Measurements from ENCODE around the gene PDCD4. TPM values are rescaled to one million over a fixed set of nuclear protein-coding genes. Genes with fewer than 3 reads are reported as not detected.

Gene PDCD4
- total and polyA plus RNA-seq, 2 of the 13 experiments (the other 11 are each of a cell fraction or from before 2014, with no cell fraction given): 22.8 to 56.2 TPM

DNA sequence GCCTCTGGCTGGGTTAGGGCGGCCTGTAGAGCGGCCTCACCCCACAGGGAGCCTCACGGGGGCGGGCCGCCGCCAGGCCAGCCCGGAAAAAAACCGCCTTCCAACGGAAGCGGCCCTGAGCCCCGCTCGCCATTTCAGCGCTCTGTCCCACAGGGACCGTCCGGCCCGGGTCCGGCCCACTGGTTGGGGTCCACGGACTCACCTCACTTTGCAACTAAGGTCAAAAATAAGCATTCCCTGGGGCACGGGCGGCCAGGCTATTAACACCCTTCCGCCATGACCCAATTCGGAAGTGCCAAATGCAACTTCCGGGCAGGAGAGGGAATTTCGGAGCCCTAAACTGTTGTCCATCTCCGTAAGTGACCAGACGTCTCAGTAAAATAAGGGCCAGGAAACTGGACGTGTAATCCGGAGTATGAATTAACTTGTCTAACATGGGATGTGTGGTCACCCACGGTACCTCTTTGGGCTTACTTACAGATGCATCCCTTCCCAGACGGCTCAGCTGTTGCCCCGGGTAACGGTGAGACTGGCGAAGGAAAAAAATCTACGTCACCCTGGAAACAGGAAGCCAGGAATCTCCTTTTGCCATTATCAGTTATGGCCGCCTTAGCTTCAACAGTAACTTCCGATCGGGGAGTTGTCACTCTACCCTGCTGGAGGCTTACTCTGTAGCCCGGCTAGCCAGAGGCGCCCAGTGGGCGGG, 47.1 kb downstream of the PDCD4 start, which contains the start of gene BBIP1 (continued):
- no peak for TF ChIP-seq AFF4 (CRISPR knock-in tag; IDR thresholded peaks at IDR 0.05)
- TF ChIP-seq SYNCRIP (IDR thresholded peaks at IDR 0.05; ENCODE audit: insufficient read depth, low read depth, low read length): no peak
- TF ChIP-seq ZBTB26 (CRISPR knock-in tag; IDR thresholded peaks at IDR 0.05; ENCODE audit: borderline replicate concordance): 0 out of 2 replicates have a peak, but pooled peaks have one; percentile 39
- no peak for TF ChIP-seq TRIM22 (IDR thresholded peaks at IDR 0.05)
- no peak for TF ChIP-seq ZNF326 (CRISPR knock-in tag; IDR thresholded peaks at IDR 0.05; ENCODE audit: borderline replicate concordance)
- TF ChIP-seq NFAT5 (CRISPR knock-in tag; IDR thresholded peaks at IDR 0.05): peak; percentile 81
- TF ChIP-seq ZNF816 (CRISPR knock-in tag; IDR thresholded peaks at IDR 0.05; ENCODE audit: borderline replicate concordance): peak; percentile 90
- peak; percentile 91 for TF ChIP-seq ZSCAN31 (CRISPR knock-in tag; IDR thresholded peaks at IDR 0.05; ENCODE audit: low read depth)
- TF ChIP-seq ZNF576 (CRISPR knock-in tag; IDR thresholded peaks at IDR 0.05): no peak
- TF ChIP-seq TOPORS (CRISPR knock-in tag; IDR thresholded peaks at IDR 0.05): 0 out of 2 replicates have a peak, but pooled peaks have one; percentile 53
- no peak for TF ChIP-seq ZNF773 (CRISPR knock-in tag; IDR thresholded peaks at IDR 0.05; ENCODE audit: borderline replicate concordance)
- TF ChIP-seq, protein P1, sequence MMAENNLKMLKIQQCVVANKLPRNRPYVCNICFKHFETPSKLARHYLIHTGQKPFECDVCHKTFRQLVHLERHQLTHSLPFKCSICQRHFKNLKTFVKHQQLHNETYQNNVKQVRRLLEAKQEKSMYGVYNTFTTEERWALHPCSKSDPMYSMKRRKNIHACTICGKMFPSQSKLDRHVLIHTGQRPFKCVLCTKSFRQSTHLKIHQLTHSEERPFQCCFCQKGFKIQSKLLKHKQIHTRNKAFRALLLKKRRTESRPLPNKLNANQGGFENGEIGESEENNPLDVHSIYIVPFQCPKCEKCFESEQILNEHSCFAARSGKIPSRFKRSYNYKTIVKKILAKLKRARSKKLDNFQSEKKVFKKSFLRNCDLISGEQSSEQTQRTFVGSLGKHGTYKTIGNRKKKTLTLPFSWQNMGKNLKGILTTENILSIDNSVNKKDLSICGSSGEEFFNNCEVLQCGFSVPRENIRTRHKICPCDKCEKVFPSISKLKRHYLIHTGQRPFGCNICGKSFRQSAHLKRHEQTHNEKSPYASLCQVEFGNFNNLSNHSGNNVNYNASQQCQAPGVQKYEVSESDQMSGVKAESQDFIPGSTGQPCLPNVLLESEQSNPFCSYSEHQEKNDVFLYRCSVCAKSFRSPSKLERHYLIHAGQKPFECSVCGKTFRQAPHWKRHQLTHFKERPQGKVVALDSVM (CRISPR knock-in tag; IDR thresholded peaks at IDR 0.05): peak; percentile 43
- peak; percentile 84; the same call in 1 of the 2 replicates for TF ChIP-seq U2AF2 (IDR thresholded peaks at IDR 0.05; ENCODE audit: low read depth, low read length)
